Esophagus mucosa (tissue), 1 donor: ENCODE measurements around the gene PPIB. TPM values are rescaled to one million over a fixed set of nuclear protein-coding genes. Genes with fewer than 3 reads are reported as not detected.

Experiments used
- total RNA-seq: library from RNA; stranded (reverse); gene quantifications from one replicate; pipeline ENCODE4 v1.2.4, GENCODE V29; 2023
- donor health status: DM: yes; HTN: yes; CAD: no.

The PPIB gene
- total RNA-seq, 1 donor from 2014 or later, result 260 TPM

Other genes starting within 250 kb of the PPIB start
- gene DAPK2, start 116.5 kb downstream of the PPIB start, total RNA-seq, result 9.6 TPM
- gene CIAO2A, start 69.2 kb downstream of the PPIB start, total RNA-seq, result 25.6 TPM
- 76.6 TPM for gene SNX1, start 67.0 kb downstream of the PPIB start, total RNA-seq
- 0.28 TPM for gene SNX22, start 11.3 kb downstream of the PPIB start, total RNA-seq
- gene CSNK1G1, start 193.2 kb upstream of the PPIB start, total RNA-seq, result 17.3 TPM
- 18.3 TPM for gene PCLAF, start 218.4 kb upstream of the PPIB start, total RNA-seq
- gene TRIP4, start 224.8 kb upstream of the PPIB start, total RNA-seq, result 22.1 TPM